Upper lobe of left lung (tissue), 4 donors: ENCODE data around the gene TRPM7.

Source experiments
- EP300 ChIP-seq, 4 donors: sonication (generic); formaldehyde crosslinking; IDR thresholded peaks; one replicate each; pipeline ENCODE4 v1.5.1; 2017; ENCODE audit warnings: antibody characterized with exemption in 4 of 4, control low read depth in 2 of 4
- POLR2A ChIP-seq, 4 donors: fragments of 450-650 bp; IDR thresholded peaks; one replicate each; pipeline ENCODE4 v1.5.1; 2016 to 2017; ENCODE audit warnings: antibody characterized with exemption in 4 of 4, mild to moderate bottlenecking in 2 of 4
- POLR2AphosphoS5 ChIP-seq, 2 donors: sonication (generic); formaldehyde crosslinking; IDR thresholded peaks; one replicate each; pipeline ENCODE4 v1.5.1; 2017; ENCODE audit warnings: antibody characterized with exemption in 2 of 2
- TF ChIP-seq, protein P1 (sequence below), 6 experiments: fragments of 450-650 bp in 4 of 6; fragments of 200-600 bp in 2 of 6; sonication (generic) in 2 of 6; IDR thresholded peaks; one replicate each; pipeline ENCODE4 v1.5.1; 2016 to 2019; ENCODE audit warnings: antibody characterized with exemption in 6 of 6

DNA sequence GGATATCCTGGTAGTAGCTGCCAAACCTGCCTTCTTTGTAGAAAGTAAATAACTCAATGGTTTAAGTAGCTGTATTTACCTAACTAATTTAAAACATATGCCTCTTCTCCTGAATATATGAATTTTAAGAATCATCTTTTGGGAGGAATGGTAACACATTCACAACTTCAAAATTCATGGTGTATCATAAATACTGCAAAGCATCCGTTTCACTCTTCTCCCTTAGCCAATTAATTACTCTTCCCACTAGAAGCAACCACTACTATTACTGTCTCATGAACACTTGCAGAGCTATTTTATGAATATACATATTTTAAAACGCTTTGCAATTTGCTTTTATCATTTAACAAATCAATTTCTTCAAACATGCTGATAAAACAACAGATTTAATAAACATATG, 81.1 kb downstream of the TRPM7 start:
- TF ChIP-seq, protein P1, sequence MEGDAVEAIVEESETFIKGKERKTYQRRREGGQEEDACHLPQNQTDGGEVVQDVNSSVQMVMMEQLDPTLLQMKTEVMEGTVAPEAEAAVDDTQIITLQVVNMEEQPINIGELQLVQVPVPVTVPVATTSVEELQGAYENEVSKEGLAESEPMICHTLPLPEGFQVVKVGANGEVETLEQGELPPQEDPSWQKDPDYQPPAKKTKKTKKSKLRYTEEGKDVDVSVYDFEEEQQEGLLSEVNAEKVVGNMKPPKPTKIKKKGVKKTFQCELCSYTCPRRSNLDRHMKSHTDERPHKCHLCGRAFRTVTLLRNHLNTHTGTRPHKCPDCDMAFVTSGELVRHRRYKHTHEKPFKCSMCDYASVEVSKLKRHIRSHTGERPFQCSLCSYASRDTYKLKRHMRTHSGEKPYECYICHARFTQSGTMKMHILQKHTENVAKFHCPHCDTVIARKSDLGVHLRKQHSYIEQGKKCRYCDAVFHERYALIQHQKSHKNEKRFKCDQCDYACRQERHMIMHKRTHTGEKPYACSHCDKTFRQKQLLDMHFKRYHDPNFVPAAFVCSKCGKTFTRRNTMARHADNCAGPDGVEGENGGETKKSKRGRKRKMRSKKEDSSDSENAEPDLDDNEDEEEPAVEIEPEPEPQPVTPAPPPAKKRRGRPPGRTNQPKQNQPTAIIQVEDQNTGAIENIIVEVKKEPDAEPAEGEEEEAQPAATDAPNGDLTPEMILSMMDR (IDR thresholded peaks at IDR 0.05) = no peak
- TF ChIP-seq EP300 (IDR thresholded peaks at IDR 0.05) (no peak), POLR2A (IDR thresholded peaks at IDR 0.05) (no peak), POLR2AphosphoS5 (IDR thresholded peaks at IDR 0.05) (no peak)
